GM21526 (cell line): Measurements from ENCODE around the gene DOCK2.

Experiments
- ATAC-seq: cut with Tn5 transposase; IDR thresholded peaks from one replicate; pipeline ENCODE4 v1.9.1; 2021; ENCODE audit warnings: moderate library complexity; ENCODE audit not compliant: unreplicated experiment, low FRiP score

Gene DOCK2

DNA sequence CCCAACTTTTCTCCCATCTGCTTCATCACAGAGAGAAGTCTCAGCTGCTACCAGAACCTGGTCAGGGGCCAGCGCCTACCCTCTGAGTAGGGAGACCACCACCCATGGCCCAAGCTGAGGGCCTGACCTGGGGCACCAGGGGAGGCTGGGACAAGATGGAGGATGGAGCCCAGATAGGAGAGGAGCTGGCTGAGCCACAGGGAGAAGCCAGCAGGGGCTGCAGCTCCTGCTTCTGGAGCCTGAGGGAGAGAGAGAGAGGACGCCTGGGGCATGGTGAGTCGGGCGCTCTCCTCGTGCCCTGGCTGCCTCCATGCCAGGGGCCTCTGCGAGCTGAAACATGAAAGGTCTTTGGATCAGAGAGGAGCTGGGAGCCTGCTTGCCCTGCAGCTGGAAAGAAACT is 467.2 kb downstream of the DOCK2 start:
- no peak for ATAC-seq

DNA sequence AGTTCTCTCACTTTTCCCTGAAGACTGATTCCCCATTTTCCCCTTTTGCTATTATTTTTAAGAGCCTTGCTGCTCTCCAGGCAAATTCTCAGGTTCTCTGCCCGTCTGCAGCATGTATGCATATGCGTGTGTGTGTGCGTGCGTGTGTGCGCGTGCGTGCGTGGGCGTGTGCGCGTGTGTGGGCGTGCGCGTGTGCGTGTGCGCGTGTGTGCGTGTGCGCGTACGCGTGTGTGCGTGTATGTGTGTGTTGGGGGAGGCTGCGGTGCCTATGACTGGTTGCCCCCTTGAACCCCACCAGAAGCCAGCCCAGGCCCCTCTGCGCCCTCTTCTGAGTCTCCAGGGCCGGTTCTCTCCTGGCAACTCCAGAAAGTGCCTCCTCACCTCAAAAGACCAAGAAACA is 467.6 kb downstream of the DOCK2 start:
- ATAC-seq, result no peak

DNA sequence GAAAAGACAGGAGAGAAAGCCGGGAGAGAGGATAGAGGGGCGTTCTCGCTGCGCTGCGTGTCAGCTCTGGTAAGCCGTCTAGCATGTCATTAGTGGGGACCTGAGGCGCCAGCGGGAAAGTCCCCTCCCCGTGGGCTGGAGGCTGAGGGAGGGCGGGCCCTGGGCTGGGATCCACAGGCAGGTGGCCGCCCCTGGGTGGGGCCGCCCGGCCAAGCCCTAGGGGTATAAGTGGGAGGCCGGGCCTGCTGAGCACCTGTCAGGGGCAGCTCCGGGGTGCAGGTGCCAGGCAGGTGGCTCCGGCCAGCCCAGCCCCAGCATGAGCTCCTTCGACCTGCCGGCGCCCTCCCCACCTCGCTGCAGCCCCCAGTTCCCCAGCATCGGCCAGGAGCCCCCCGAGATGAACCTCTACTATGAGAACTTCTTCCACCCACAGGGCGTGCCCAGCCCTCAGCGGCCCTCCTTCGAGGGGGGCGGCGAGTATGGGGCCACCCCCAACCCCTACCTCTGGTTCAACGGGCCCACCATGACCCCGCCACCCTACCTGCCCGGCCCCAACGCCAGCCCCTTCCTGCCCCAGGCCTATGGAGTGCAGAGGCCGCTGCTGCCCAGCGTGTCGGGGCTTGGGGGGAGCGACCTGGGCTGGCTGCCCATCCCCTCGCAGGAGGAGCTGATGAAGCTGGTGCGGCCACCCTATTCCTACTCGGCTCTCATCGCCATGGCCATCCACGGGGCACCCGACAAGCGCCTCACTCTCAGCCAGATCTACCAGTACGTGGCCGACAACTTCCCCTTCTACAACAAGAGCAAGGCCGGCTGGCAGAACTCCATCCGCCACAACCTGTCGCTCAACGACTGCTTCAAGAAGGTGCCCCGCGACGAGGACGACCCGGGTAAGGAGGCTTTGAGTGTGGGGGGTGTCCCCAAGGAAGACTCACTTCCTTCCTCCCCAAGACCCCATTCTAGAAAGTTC is 468.9 kb downstream of the DOCK2 start, which contains the start of gene FOXI1:
FOXI1 (plus strand) TSS at position 256 of the 970 bp plus-strand sequence; CDS start at position 317, 61 bp downstream.
- ATAC-seq, result no peak

DNA sequence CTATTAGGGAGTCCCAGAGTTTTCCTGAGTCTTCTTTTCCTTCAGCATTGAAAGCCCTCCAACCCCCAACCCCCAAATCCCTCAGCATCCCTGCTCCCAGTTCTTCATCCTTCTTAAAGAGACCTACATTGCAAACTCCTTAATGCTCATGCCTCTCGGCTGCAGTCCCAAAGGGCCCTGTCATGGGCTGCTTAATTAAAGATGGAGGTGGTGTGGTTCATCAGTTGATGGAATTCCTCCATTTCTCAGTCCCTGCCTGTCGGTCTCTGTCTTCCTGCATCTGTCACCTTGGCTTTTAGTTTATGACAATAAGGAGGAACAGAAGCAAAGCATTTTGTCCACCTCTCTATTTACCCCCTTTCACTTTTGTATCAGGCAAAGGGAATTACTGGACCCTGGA is 470.6 kb downstream of the DOCK2 start:
- no peak for ATAC-seq

DNA sequence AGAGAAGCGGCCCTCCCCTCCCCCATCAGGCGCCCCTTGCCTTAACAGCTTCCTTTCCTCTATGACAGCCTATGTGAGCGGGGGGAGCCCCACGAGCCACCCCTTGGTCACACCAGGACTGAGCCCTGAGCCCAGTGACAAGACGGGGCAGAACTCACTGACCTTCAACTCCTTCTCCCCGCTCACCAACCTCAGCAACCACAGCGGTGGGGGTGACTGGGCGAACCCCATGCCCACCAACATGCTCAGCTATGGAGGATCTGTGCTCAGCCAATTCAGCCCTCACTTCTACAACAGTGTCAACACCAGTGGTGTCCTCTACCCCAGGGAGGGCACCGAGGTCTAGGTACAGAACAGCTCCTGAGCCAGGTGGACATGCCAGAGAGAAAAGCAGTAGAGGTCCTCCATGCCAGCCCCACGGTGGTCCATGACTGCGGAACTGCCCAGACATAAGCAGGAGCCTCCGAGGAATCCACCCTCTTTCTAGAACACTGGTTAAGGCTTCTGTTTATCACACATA is 471.3 kb downstream of the DOCK2 start:
- ATAC-seq, result no peak

DNA sequence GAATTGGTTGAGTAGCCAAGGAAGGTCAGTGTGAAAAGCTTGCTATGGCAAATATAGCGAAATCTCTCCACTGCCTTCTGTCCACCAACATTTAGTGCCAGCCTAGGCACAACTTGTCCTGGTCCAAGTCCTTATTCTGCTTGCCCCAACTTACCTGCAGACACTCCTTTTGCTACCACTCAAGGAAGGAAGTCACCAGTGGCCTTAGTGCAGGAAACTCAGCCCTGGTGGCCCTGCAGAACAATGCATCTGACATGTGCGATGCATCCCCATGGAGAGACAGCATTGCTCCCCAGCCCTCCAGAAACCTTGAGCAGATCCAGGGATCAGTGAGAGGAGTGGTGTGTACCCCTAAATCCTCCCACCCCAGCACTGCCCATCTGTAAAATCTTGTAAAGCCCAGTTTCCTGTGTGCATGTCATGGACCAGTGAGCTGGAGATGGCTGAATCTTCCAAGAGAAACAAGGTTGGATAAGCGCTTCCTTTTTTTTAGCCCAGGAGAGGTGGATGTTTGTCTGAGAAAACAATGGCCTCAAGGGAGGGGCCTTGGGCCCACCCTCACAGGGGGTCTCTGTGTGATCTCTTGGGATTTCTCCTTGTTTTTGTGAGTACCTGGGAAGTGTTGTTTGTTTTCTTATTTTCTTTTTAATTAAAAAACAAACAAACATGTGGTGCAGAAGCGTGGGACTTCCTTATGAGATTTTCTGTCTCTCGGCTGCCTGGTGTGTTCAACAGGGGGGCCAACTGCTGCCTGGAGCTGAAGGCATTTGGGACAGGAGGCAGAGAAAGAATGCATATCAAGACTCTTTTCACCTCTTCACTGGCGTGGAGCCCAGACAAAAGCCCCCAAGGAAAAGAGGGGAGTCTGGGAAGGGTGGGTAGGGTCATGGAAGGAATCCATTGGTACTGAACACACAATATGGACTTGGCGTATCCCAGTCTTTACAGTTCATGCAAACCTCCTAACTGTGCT is 472.3 kb downstream of the DOCK2 start:
- ATAC-seq, result no peak

DNA sequence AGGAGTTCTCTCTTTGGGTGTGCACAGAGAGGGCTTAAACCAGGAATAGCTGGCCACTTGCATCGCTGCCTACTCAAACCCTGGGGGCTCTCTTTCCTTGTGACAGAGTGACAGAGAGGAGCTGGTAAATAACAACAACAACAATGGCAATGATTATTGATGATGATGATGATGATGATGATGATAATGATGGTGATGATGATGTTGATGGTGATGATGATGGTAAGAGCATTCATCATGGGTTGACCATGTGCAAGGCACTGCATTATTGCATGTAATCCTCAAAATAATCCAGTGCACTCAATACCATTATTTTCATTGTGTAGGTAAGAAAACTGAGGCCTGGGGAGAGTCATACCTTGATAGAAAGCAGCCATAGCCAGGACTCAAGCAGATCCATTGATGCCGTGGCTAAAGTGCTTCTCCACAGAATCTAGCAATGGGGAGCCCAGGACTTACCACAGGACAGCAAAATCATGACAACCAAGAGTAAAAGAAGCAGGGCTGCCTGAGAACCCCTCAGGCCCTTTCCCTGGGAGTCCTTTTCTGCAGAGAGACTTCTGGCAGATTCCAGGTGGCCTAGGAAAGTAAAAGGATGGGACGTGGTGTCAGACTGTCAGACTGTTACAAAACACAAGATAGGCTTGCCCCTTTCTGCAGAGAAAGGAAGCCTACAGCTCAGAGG is 473.5 kb downstream of the DOCK2 start:
- ATAC-seq, result no peak

DNA sequence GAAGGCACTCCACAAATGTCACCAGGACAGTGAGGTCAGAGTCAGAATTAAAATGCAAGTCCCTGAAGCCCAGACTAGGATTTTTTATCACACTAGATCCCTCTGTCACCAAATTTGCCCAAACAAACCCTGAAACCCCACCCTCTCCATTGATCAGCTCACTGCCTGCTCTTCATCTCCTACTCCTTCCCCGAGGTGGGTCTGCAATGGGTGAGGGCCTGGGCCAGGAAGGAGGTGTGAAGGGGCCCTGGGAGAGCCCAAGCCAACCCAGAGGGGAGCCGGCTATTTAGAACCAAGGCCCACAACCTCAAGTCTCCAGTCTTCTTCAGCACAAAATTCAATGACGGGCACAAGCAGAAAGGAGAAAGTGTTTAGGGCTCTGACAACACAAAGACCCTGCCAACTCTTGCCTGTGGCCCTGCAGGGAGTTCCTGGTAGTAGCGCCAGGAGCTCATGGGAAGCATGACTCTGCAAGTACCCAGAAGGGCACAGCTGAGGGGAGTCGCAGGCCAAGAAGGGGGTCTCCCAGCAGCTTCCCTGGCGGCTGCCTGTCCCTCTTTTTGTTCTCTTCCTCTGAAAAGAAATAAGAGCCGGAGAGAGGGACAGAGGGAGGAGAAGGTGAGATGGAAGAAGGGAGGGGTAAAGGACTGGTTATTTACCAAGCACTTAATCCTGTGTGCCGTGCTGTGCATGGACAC is 474.2 kb downstream of the DOCK2 start:
- ATAC-seq, result no peak

DNA sequence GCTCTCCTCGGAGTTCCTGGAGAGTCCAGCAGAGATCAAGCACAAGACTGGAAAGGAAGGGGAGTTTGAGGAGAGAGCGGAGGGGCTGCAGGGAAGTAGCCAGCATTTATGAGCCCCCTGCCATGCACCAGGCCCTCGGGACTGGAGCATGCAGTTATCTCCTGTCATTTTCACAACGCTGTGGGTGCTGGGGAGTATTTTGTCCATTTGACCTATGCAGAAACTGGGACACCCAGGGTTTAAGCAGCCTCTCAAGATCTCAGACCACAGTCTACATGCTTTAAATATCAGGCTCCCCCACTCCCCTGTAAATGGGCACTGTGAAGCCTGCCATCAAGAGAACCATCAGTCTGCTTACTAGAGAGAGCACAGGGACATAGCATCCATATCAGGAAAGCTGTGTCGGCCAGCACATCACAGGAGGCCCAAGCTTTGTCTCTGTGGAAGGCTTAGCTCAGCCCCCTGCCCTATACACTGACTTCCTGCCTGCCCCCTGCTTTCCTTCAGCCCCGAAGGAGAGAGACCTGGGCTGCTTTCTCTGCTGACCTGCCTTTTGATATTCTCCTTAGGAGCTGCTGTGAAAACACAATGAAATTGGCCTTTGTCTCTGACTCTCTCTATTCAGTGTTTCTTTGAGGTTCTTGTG is 475.9 kb downstream of the DOCK2 start:
- ATAC-seq, result no peak

DNA sequence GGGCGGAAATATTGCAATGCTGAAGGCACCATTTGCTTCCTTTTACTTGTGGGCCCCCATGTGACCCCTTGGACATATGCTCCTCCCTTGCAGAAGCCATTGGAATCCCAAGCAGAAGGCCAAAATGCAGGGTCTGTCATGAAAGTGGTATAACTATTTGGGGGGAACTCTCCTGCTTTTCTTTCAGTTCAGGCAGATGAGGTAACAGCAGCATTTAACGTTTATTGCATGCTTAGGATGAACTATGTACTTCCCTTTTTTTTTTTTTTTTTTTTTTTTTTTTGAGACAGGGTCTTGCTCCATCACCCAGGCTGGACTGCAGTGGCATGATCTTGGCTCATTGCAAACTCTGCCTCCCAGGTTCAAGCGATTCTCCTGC is 476.4 kb downstream of the DOCK2 start:
- ATAC-seq, result no peak

DNA sequence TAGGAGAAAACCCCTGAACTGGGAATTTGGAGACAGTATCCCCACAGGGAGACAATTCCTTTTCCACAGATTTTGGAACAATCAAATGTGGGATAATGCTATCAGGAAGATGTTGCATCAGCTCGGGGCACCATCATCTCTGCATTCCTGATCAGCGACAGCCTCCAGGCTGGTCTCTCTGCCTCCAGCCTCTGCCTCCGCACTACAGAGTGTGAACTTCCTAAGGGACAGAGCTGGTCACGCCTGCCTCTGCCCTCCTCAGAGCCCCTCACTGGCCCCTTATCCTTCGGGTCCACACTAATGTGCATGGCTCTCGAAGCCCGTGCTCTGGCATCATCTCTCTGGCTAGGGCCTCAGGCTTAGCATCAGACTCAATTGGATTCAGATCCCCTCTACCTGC is 477.2 kb downstream of the DOCK2 start:
- no peak for ATAC-seq

DNA sequence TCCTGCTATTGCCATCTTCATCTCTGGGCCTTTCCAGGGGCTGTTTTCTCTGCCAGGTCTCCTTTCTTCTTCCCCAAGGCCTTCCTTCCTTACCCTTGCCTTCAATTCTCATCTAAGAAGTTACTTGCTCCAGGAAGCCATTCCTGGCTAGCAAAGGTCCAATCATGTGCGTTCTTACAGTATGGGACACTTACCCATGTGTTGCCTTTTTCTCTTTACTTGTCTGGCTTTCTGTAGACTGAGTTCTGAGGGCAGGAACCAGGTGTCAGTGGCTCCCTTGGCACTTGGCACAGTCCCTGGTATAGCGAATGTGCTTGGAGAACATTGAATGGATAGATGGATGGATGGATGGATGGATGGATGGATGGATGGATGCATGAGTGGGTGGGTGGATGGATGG is 478.9 kb downstream of the DOCK2 start:
- ATAC-seq, result no peak

DNA sequence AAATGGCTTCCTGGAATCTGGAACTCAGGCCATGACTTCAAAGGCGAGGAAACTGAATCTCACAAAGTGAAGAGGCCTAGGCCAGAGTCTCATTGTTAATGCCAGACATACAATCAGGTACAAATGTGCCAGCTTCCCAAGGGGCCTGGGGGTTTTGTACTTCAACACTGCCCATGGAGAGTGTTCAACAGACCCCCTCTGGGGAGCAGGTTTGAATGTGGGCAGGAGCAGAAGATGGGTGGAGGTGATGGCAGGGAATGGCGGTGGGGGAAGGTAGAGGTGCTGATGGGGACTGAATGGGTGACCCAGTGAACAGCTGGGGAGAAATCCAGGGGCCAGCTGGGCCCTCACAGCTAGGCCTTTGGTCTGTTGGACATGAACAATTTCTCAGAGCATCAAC is 480.7 kb downstream of the DOCK2 start:
- ATAC-seq, result no peak

DNA sequence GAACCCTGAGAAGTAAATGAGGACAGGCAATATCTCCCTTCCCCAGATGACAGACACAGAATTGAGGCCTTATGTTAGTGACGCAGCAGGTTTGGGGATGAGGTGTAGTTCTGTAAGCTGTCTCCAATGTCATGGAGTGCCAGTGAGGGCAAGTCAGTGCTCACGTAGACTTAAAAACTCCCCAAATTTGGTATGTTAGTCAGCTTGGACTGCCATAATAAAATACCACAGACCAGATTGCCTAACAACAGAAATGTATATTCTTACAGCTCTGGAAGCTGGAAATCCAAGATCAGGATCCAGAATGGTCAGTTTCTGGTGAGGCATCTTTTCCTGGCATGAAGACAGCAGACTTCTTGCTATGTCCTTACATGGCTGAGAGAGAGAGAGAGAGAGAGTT is 483.5 kb downstream of the DOCK2 start:
- ATAC-seq, result no peak

DNA sequence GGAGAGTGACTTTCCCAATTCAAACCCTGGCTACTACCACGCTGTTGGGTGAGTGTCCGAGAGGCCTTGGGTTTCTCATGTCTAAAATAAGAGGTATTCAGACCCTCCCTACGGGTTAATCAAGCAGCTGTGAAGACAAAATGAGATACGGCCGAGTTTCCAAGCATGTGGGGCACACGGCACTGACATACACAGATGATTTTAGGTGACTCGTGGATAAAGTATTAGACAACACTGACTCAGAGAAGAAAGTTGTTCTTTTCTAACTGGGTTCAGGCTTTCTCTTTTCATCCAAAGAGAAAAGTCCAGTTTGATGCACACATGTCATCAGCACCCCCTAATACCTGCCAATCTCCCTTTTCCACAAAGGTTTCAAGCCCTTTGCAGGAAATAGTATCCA is 484.2 kb downstream of the DOCK2 start:
- ATAC-seq, result no peak

DNA sequence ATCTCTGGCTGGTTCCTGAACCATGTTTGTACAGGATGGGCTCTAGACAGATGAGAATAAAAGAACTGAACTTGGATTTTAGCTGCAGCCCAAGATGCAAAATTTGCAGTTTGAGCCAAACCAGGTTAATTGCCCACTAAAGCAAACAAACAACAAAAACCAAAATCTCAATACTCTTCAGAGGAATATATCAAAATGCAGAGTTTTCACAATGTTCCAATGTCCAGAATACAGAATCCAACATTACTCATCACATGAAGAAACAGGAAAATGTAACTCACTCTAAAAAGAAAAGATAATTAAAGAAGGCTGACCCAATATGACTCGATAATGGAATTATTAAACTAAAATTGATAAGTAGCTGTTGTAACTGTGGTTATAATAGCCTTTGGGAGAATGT is 489.0 kb downstream of the DOCK2 start:
- no peak for ATAC-seq

DNA sequence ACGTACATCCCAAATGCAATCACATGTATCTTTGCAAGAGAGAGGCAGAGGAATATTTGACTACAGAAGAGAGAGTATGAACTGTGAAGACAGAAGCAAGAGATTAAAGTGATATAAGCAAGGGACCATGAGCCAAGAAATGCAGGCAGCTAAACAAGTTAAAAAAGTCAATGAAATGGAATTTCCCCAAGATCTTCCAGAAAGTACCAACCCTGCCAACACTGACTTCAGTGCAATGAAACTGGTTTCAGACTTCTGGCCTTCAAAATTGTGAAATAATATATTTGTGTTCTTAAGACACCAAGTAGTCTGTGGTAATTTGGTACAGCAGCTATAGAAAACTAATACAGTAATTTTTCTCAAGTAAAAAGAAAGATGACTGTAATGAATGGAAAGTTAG is 489.6 kb downstream of the DOCK2 start:
- ATAC-seq, result no peak

DNA sequence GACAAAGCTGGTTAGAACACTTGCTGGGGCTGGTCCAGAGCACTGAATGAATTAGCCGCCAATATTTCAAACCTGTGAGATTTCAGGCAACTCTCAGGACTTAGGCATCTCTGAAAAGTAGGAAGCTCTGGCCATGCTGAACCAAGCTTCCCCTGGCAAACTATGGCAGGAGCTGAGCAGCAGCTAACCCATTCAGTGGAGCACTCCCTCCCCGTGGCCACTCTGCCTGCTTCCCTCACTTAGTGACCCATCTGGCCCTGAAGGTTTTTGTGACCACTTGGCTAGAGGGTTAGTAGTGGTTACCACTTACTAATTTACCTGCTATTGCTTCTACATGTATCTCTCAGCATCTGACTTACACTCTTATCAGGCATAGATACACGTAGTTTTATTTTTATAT is 494.2 kb downstream of the DOCK2 start:
- no peak for ATAC-seq

DNA sequence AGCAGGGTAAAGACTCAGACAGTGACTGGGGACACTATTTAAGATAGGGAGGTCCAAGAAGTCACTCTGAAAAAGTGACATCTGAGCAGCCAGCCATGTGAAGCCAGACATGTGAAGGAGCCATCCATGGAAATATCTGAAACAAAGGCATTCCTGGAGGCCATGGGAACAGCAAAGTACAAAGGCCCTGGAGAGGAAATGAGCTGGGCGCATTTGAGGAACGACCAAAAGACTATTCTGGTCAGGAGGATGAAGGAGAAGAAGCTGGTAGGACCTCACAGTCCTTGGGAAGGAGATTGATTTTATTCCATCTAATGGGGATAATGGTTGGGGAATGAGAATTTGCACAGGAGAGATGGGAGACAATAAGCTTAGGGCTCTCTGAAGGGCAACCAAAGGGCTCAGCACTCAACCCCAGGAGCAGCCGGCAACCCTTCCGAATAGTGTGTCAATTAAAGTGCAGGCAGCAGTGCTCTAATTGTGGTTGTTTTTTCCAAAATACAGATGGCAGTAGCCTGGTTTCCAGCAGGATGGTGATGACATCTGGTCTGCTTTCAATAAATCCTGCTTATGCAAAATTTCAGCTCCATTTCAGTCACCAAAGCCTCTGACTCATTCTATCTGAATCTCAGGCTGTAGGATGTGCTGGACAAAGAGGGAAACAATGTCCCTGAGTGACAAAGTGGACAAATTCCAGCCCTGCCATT is 495.3 kb downstream of the DOCK2 start:
- ATAC-seq, result no peak
